Lower leg skin (tissue), 3 donors: ENCODE results near the gene NIP7.

Experiments
- CTCF ChIP-seq, 3 donors: fragments of 450-650 bp; IDR thresholded peaks; one replicate each; pipeline ENCODE4 v1.5.1; 2016; ENCODE audit warnings: antibody characterized with exemption in 3 of 3, mild to moderate bottlenecking in 3 of 3, moderate library complexity in 2 of 3
- POLR2A ChIP-seq, 2 donors: fragments of 450-650 bp; IDR thresholded peaks; one replicate each; pipeline ENCODE4 v1.6.1; 2016 to 2017; ENCODE audit warnings: antibody characterized with exemption in 2 of 2, mild to moderate bottlenecking in 1 of 2, moderate library complexity in 1 of 2

GRCh38 chr16:69311533-69312387, 27.8 kb upstream of the NIP7 start:
- TF ChIP-seq CTCF (IDR thresholded peaks at IDR 0.05) (no peak), POLR2A (IDR thresholded peaks at IDR 0.05) (no peak)
